AG04450 (cell line): ENCODE data around the gene LEO1. TPM values are rescaled to one million over a fixed set of nuclear protein-coding genes. Genes with fewer than 3 reads are reported as not detected.

Source experiments
- CTCF ChIA-PET: fragments of 300-600, 350-600 bp; formaldehyde crosslinking; extraction: SDS; loops from one replicate; lab custom pipeline; 2022; ENCODE audit warnings: antibody characterized with exemption, inconsistent platforms; lab: Charles Lee
- POLR2A ChIA-PET: fragments of 350-600 bp; formaldehyde crosslinking; extraction: SDS; loops from one replicate; lab custom pipeline; 2021; ENCODE audit warnings: antibody characterized with exemption, inconsistent platforms; lab: Yijun Ruan, JAX
- DNase-seq: peaks from one replicate; pipeline ENCODE4 v3.0.0-alpha.2; 2011; ENCODE audit warnings: low read depth, low spot score
- H3K27ac ChIP-seq: one replicate; pipeline ENCODE4 v1.5.1; 2012; ENCODE audit warnings: low read depth, low read length, control low read depth
- H3K27me3 ChIP-seq: one replicate; pipeline ENCODE4 v1.6.0; 2012; ENCODE audit warnings: low read length; ENCODE audit not compliant: control insufficient read depth, insufficient read depth
- H3K4me3 ChIP-seq: 2 replicates; pipeline ENCODE4 v1.5.1; 2011; ENCODE audit warnings: mild to moderate bottlenecking, low read depth, low read length, control low read depth
- H3K9me3 ChIP-seq: 2 replicates; pipeline ENCODE4 v1.5.1; 2012; ENCODE audit warnings: low read length; ENCODE audit not compliant: control insufficient read depth, insufficient read depth
- CTCF ChIP-seq: IDR thresholded peaks from 2 replicates; pipeline ENCODE4 v1.5.1; 2011; ENCODE audit warnings: low read depth, low read length, control low read depth, inconsistent platforms
- polyA plus RNA-seq: library from polyadenylated mRNA; depleted of rRNA; stranded (reverse); fragments of >200 nt; gene quantifications from 2 replicates; pipeline ENCODE4 v1.2.3, GENCODE V29; 2011

LEO1 gene
- polyA plus RNA-seq, 1 experiment: 8.0 TPM

- Histone ChIP-seq H3K27ac (no peak overlapping the region), H3K9me3 (no peaks in the 10 kb centered on the region), H3K4me3 (no peak overlapping the region), H3K27me3 (no peaks in the 10 kb centered on the region)
- no peak for TF ChIP-seq CTCF
- DNase-seq: no peak
- POLR2A ChIA-PET: interaction anchor here (0.7 kb wide), 1 partner anchor 231 kb away, joined by 5 read pairs; no protein-coding TSS in a partner anchor
- CTCF ChIA-PET: interaction anchor here (0.6 to 1.6 kb wide), 2 partner anchors 19 to 48 kb away, joined by 4 to 5 read pairs; no protein-coding TSS in a partner anchor
Observed at GRCh38 chr15:51908316-51908715, 63.3 kb downstream of the LEO1 start.

- H3K27ac ChIP-seq: no peak overlapping the region
Observed at GRCh38 chr15:51907136-51907862, 64.3 kb downstream of the LEO1 start.

GRCh38 chr15:51904931-51905330 is 66.6 kb downstream of the LEO1 start:
- no peak for DNase-seq
- no peak overlapping the region for H3K27ac ChIP-seq
- CTCF ChIA-PET: interaction anchor here (1.0 to 1.8 kb wide), 4 partner anchors 16 to 255 kb away, joined by 3 to 7 read pairs (median 5); no protein-coding TSS in a partner anchor
- H3K4me3 ChIP-seq: no peak overlapping the region
- H3K27me3 ChIP-seq: no peaks in the 10 kb centered on the region
- H3K9me3 ChIP-seq: no peaks in the 10 kb centered on the region
- POLR2A ChIA-PET: interaction anchor here (0.7 kb wide), 2 partner anchors 26 to 348 kb away, joined by 3 to 5 read pairs; no protein-coding TSS in a partner anchor
- TF ChIP-seq CTCF: no peak

More at GRCh38 chr15:51907136-51907862, 64.3 kb downstream of the LEO1 start:
- Histone ChIP-seq H3K27me3 (no peaks in the 10 kb centered on the region), H3K9me3 (no peaks in the 10 kb centered on the region), H3K4me3 (no peak overlapping the region)
- DNase-seq: no peak
- POLR2A ChIA-PET: no interaction called here
- TF ChIP-seq CTCF: no peak
- CTCF ChIA-PET: interaction anchor here (1.6 kb wide), 1 partner anchor 18 kb away, joined by 5 read pairs; no protein-coding TSS in a partner anchor

GRCh38 chr15:51904421-51904820 is 67.2 kb downstream of the LEO1 start:
- DNase-seq: no peak
- Histone ChIP-seq H3K27me3 (no peaks in the 10 kb centered on the region), H3K27ac (no peak overlapping the region), H3K9me3 (no peaks in the 10 kb centered on the region), H3K4me3 (no peak overlapping the region)
- TF ChIP-seq CTCF: no peak
- ChIA-PET CTCF (interaction anchor here (1.0 to 1.8 kb wide), 3 partner anchors 15 to 254 kb away, joined by 4 to 6 read pairs (median 4); no protein-coding TSS in a partner anchor), POLR2A (no interaction called here)

- CTCF ChIA-PET: interaction anchor here (0.6 to 2.5 kb wide), 16 partner anchors 9 to 789 kb away, joined by 3 to 8 read pairs (median 5); partner anchors contain the start of gene TMOD3
- POLR2A ChIA-PET: interaction anchor here (0.6 kb wide), 1 partner anchor 82 kb away, joined by 4 read pairs; the partner anchor contains the start of gene LEO1
Observed at GRCh38 chr15:51889486-51889885, 82.1 kb downstream of the LEO1 start.

More at GRCh38 chr15:51889486-51889885, 82.1 kb downstream of the LEO1 start:
- Histone ChIP-seq H3K9me3 (peaks cover 7% of the 10 kb centered on the region; the same call in 1 of the 2 replicates), H3K4me3 (no peak overlapping the region), H3K27ac (no peak overlapping the region), H3K27me3 (no peaks in the 10 kb centered on the region)
- TF ChIP-seq CTCF: no peak
- DNase-seq: no peak
